Stimulated activated CD8-positive, alpha-beta memory T cell treated with anti-CD3 and anti-CD28 coated beads, Interleukin-4, amount 100 ng/mL, for 48 hours (primary cell): Measurements from ENCODE around the gene F2R.

Experiments used
- DNase-seq: peaks from one replicate; pipeline ENCODE4 v3.0.0-alpha.2; 2020

F2R gene

GRCh38 chr5:76690704-76691466, 25.0 kb upstream of the F2R start:
- DNase-seq, result no peak

GRCh38 chr5:76691467-76692273, 24.3 kb upstream of the F2R start:
- no peak for DNase-seq

GRCh38 chr5:76692274-76692540, 23.7 kb upstream of the F2R start:
- DNase-seq, result no peak

- DNase-seq, result no peak
Observed at GRCh38 chr5:76692651-76693050, 23.3 kb upstream of the F2R start.

- no peak for DNase-seq
Observed at GRCh38 chr5:76693141-76693540, 22.8 kb upstream of the F2R start.

- no peak for DNase-seq
Observed at GRCh38 chr5:76694317-76694716, 21.6 kb upstream of the F2R start.

- DNase-seq, result no peak
Observed at GRCh38 chr5:76695346-76695745, 20.6 kb upstream of the F2R start.

- DNase-seq, result no peak
Observed at GRCh38 chr5:76696251-76696650, 19.7 kb upstream of the F2R start.

GRCh38 chr5:76697670-76698069, 18.3 kb upstream of the F2R start:
- DNase-seq, result no peak

- DNase-seq, result no peak
Observed at GRCh38 chr5:76700571-76700970, 15.4 kb upstream of the F2R start.

GRCh38 chr5:76701298-76701697, 14.6 kb upstream of the F2R start:
- DNase-seq, result no peak

GRCh38 chr5:76703707-76704106, 12.2 kb upstream of the F2R start:
- DNase-seq, result no peak

GRCh38 chr5:76704131-76704663, 11.7 kb upstream of the F2R start:
- no peak for DNase-seq

GRCh38 chr5:76705574-76705973, 10.4 kb upstream of the F2R start:
- DNase-seq, result no peak

- DNase-seq, result no peak
Observed at GRCh38 chr5:76709762-76710161, 6.2 kb upstream of the F2R start.

GRCh38 chr5:76710991-76711390, 4.9 kb upstream of the F2R start:
- no peak for DNase-seq

- peak; percentile 36 for DNase-seq
Observed at GRCh38 chr5:76714751-76715485, 1.0 kb upstream of the F2R start.

GRCh38 chr5:76715486-76715735, 515 bp upstream of the F2R start:
- no peak for DNase-seq

GRCh38 chr5:76716456-76717157, 681 bp downstream of the F2R start:
- DNase-seq, result peak; percentile 36

GRCh38 chr5:76717222-76718083, 1.5 kb downstream of the F2R start:
- no peak for DNase-seq

- DNase-seq, result no peak
Observed at GRCh38 chr5:76718381-76718832, 2.5 kb downstream of the F2R start.

- no peak for DNase-seq
Observed at GRCh38 chr5:76718880-76719279, 3.0 kb downstream of the F2R start.
